GM12801 (cell line): ENCODE measurements around the gene CNTN4.

Experiments used
- CTCF ChIP-seq: IDR thresholded peaks from one replicate; pipeline ENCODE4 v1.5.1; 2011; ENCODE audit warnings: control low read depth; ENCODE audit not compliant: insufficient read length; ENCODE audit errors: extremely low read depth

Gene CNTN4

DNA sequence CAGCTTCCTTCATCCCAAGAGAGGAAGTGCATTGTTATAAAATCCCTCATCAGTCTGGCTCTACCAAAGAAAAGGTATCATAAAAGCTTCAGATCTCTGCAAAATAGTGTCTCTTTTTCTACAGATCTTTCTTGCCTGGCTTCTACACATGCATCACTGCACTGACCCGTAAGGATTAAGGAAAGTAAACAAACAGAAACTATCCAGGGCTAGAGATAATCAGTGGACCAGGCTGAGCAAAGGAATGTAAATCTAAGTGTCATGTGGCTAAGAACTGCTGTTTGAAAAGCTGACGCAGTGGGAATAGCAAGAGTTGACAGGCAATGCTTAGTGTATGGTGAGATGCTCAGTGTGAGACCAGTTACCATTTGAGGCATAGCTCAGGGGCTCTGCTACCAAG is 671.8 kb downstream of the CNTN4 start:
- no peak for TF ChIP-seq CTCF

- TF ChIP-seq CTCF = no peak
Observed at GRCh38 chr3:2771193-2771592, 672.5 kb downstream of the CNTN4 start.

DNA sequence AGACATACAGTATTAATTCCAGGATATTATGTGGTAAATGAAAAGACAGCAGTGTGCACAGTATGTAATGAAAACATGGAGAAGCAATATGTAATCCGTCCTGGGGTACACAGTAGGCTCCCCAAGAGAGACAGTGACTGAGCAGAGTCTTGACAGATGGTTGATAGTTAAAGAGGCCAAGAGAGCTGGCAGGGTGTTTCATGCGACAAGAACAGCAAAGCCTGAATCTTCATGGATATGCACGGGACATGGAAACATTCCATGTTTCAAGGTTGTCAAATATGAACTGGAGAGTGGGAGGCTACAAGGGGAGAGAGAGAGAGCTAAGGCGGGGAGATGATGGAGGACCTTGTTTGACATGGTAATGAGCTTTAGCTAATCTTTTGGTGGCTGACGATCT is 673.1 kb downstream of the CNTN4 start:
- TF ChIP-seq CTCF = no peak

DNA sequence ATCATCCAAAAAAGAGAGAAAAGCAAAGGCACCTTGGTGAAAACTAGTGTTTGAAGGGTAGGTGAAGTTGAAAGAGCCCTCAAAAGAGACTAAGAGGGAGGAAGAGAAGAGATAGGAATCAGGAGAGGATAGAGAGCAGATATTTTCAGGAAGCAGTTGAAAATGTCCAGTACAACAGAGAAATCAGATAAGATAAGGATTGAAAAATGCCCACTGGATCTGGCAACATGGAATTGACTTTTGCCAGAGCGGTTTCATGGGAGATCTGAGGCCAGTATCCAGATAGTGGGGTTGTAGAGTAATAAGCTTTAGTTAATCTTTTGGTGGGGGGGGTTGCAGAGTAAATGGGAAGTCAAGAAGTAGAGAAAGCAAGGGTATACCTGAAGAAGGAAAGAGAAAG is 674.1 kb downstream of the CNTN4 start:
- TF ChIP-seq CTCF = no peak

DNA sequence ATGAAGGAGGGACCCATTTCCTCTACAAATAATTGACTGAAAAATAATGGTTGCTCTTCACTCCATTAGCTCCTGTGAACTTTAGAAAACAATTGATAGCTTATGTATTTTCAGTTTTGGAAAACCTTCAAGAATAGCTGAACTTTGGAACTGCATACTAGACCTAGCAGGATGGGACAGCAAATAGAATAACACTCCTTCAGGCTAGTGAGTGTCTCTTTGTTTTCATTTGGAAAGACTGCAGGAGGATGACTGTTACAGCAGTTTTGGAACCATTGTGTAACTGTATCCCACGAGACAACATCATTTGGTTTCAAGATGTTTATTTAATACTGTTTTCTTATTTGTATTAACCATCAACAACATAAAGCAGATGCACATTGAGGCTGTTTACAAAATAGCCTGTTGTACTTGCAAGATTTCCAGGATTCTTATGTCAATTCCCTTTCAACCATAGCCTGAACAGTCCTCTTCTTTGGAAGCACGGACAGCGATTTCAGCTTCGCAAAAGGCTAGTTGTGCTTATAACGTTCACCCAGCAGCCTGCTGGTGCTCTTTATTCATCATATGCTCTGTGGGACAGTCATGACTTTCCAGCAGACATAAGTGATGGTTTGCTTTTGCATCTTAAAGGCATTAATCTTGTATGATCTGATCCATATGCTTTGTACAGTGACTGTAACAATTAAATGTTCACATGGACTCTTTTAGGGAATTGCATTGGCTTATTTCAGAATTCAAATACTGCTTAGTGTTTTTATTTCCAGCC is 676.0 kb downstream of the CNTN4 start:
- TF ChIP-seq CTCF = no peak

GRCh38 chr3:2783261-2783660 is 684.6 kb downstream of the CNTN4 start:
- TF ChIP-seq CTCF = no peak

GRCh38 chr3:2784627-2785026 is 686.0 kb downstream of the CNTN4 start:
- no peak for TF ChIP-seq CTCF
